Stomach (tissue), 4 donors: ENCODE data around the gene ZNF503.

ENCODE experiments used
- POLR2A ChIP-seq, 4 donors: fragments of 450-650 bp; IDR thresholded peaks; one replicate each; pipeline ENCODE4 v1.6.1; 2016; ENCODE audit warnings: antibody characterized with exemption in 4 of 4, control low read depth in 2 of 4, mild to moderate bottlenecking in 1 of 4, moderate library complexity in 1 of 4
- TF ChIP-seq, protein P1 (sequence below), 7 experiments: fragments of 450-650 bp in 4 of 7; fragments of 200-600 bp in 3 of 7; sonication (generic) in 3 of 7; IDR thresholded peaks; one replicate each; pipeline ENCODE4 v1.5.1; 2016 to 2019; ENCODE audit warnings: antibody characterized with exemption in 7 of 7, control low read depth in 2 of 7, mild to moderate bottlenecking in 1 of 7

DNA sequence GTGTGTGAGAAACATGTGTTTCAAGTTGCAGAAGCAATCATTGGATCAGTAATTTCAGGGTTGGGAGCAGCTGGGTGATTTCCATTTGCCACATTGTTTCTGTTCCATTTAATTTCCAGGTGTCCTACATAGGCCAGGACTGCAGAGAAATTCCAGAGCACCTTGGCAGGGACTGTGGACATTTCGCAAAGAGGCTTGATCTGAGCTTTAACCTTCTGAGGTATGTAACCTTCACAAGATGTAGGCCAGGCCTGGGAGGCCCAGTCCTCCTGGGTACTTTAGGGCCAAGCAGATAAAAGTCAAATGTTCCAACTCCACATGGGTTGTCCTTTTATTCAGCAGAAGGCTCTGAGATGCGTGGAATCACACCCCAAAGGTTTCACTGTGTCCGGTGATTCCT is 36.7 kb upstream of the ZNF503 start:
- TF ChIP-seq POLR2A (IDR thresholded peaks at IDR 0.05): no peak
- TF ChIP-seq, protein P1, sequence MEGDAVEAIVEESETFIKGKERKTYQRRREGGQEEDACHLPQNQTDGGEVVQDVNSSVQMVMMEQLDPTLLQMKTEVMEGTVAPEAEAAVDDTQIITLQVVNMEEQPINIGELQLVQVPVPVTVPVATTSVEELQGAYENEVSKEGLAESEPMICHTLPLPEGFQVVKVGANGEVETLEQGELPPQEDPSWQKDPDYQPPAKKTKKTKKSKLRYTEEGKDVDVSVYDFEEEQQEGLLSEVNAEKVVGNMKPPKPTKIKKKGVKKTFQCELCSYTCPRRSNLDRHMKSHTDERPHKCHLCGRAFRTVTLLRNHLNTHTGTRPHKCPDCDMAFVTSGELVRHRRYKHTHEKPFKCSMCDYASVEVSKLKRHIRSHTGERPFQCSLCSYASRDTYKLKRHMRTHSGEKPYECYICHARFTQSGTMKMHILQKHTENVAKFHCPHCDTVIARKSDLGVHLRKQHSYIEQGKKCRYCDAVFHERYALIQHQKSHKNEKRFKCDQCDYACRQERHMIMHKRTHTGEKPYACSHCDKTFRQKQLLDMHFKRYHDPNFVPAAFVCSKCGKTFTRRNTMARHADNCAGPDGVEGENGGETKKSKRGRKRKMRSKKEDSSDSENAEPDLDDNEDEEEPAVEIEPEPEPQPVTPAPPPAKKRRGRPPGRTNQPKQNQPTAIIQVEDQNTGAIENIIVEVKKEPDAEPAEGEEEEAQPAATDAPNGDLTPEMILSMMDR (IDR thresholded peaks at IDR 0.05): no peak
